OCI-LY1 (cell line): ENCODE data around the gene SLCO3A1.

ENCODE experiments used
- EZH2 ChIP-seq: fragments of 200-600 bp; sonication (generic), shearing (Covaris generic); IDR thresholded peaks from 2 replicates; pipeline ENCODE4 v1.8.0; 2017; ENCODE audit warnings: borderline replicate concordance, mixed run types, mild to moderate bottlenecking, antibody characterized with exemption, low read length, moderate library complexity, mixed read lengths
- TF ChIP-seq, protein P1 (sequence below): fragments of 200-600 bp; sonication (generic), shearing (Covaris generic); IDR thresholded peaks from 2 replicates; pipeline ENCODE4 v1.5.1; 2017; ENCODE audit warnings: mild to moderate bottlenecking, antibody characterized with exemption, low read length, moderate library complexity, mixed read lengths

DNA sequence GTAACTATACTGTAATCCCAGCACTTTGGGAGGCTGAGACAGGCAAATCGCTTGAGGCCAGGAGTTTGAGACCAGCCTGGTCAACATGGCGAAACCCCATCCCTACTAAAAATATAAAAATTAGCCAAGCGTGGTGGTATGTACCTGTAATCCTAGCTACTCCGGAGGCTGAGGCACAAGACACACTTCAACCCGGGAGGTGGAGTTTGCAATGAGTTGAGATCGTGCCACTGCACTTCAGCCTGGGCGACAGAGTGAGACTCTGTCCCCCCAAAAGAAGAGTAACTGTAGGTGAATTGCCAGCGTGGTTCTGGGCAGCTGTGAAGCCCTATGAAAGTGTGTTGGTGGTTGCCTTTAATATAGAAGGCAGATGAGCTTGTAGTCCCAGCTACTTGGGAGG lies 95.9 kb downstream of the SLCO3A1 start:
- TF ChIP-seq, protein P1, sequence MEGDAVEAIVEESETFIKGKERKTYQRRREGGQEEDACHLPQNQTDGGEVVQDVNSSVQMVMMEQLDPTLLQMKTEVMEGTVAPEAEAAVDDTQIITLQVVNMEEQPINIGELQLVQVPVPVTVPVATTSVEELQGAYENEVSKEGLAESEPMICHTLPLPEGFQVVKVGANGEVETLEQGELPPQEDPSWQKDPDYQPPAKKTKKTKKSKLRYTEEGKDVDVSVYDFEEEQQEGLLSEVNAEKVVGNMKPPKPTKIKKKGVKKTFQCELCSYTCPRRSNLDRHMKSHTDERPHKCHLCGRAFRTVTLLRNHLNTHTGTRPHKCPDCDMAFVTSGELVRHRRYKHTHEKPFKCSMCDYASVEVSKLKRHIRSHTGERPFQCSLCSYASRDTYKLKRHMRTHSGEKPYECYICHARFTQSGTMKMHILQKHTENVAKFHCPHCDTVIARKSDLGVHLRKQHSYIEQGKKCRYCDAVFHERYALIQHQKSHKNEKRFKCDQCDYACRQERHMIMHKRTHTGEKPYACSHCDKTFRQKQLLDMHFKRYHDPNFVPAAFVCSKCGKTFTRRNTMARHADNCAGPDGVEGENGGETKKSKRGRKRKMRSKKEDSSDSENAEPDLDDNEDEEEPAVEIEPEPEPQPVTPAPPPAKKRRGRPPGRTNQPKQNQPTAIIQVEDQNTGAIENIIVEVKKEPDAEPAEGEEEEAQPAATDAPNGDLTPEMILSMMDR: no peak
- TF ChIP-seq EZH2: no peak
